HEK293T (cell line): ENCODE measurements around the gene HIVEP2.

ENCODE experiments used
- ARNT ChIP-seq: fragments of 450-650 bp; IDR thresholded peaks from 2 replicates; pipeline ENCODE4 v1.6.1; 2017; ENCODE audit warnings: mild to moderate bottlenecking
- BHLHE40 ChIP-seq: fragments of 450-650 bp; IDR thresholded peaks from 2 replicates; pipeline ENCODE4 v1.6.1; 2016; ENCODE audit warnings: mild to moderate bottlenecking, moderate library complexity, borderline replicate concordance
- CTBP1 ChIP-seq: fragments of 450-650 bp; IDR thresholded peaks from 2 replicates; pipeline ENCODE4 v1.6.1; 2016; ENCODE audit warnings: borderline replicate concordance
- FOXA1 ChIP-seq: fragments of 450-650 bp; IDR thresholded peaks from 2 replicates; pipeline ENCODE4 v1.6.1; 2016; ENCODE audit warnings: mild to moderate bottlenecking
- FOXK2 ChIP-seq: fragments of 450-650 bp; IDR thresholded peaks from 2 replicates; pipeline ENCODE4 v1.6.1; 2016; ENCODE audit warnings: mild to moderate bottlenecking
- FOXM1 ChIP-seq: fragments of 450-650 bp; IDR thresholded peaks from 2 replicates; pipeline ENCODE4 v1.6.1; 2017; ENCODE audit warnings: mild to moderate bottlenecking, borderline replicate concordance
- L3MBTL2 ChIP-seq: fragments of 450-650 bp; conservative IDR thresholded peaks from 2 replicates; pipeline ENCODE4 v1.6.1; 2016; ENCODE audit warnings: mild to moderate bottlenecking
- NFRKB ChIP-seq: fragments of 450-650 bp; IDR thresholded peaks from 2 replicates; pipeline ENCODE4 v1.6.1; 2016; ENCODE audit warnings: mild to moderate bottlenecking, moderate library complexity
- SP1 ChIP-seq: fragments of 450-650 bp; IDR thresholded peaks from 2 replicates; pipeline ENCODE4 v1.6.1; 2017
- SUZ12 ChIP-seq: fragments of 450-650 bp; IDR thresholded peaks from 2 replicates; pipeline ENCODE4 v1.6.1; 2016; ENCODE audit warnings: mild to moderate bottlenecking
- ZNF384 ChIP-seq: fragments of 450-650 bp; IDR thresholded peaks from 2 replicates; pipeline ENCODE4 v1.6.1; 2016
- TF ChIP-seq, protein P1 (sequence below): fragments of 450-650 bp; IDR thresholded peaks from 2 replicates; pipeline ENCODE4 v1.6.1; 2016

DNA sequence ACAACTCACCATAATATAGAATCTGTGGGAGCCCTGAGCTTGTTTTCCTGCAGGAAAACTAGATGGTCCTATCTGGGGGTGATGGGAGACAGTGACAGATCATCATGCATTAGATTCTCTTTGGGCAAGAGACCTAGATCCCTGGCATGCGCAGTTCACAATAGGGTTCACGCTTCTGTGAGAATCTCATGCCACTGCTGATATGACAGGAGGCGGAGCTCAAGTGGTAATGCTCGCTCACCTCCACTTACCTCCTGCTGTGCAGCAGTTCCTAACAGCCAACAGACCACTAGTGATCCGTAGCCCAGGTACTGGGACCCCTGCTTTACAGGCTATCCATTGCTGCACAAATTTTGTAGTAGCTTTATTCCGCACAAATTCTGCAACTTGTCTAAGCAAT lies 84.5 kb downstream of the HIVEP2 start:
- TF ChIP-seq CTBP1 (no peak), BHLHE40 (no peak), FOXM1 (no peak), ARNT (no peak), NFRKB (no peak), SUZ12 (no peak), FOXK2 (no peak), ZNF384 (no peak), SP1 (no peak), L3MBTL2 (no peak), FOXA1 (no peak)
- TF ChIP-seq, protein P1, sequence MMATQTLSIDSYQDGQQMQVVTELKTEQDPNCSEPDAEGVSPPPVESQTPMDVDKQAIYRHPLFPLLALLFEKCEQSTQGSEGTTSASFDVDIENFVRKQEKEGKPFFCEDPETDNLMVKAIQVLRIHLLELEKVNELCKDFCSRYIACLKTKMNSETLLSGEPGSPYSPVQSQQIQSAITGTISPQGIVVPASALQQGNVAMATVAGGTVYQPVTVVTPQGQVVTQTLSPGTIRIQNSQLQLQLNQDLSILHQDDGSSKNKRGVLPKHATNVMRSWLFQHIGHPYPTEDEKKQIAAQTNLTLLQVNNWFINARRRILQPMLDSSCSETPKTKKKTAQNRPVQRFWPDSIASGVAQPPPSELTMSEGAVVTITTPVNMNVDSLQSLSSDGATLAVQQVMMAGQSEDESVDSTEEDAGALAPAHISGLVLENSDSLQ: no peak
